Measurements from ENCODE around the gene CDKN2B-AS1.

CDKN2B-AS1 gene

GRCh38 chr9:21982861-21983560 is 11.6 kb upstream of the CDKN2B-AS1 start:
- DNase-seq: no peak

GRCh38 chr9:21983561-21983935 is 11.0 kb upstream of the CDKN2B-AS1 start:
- no peak for DNase-seq

DNA sequence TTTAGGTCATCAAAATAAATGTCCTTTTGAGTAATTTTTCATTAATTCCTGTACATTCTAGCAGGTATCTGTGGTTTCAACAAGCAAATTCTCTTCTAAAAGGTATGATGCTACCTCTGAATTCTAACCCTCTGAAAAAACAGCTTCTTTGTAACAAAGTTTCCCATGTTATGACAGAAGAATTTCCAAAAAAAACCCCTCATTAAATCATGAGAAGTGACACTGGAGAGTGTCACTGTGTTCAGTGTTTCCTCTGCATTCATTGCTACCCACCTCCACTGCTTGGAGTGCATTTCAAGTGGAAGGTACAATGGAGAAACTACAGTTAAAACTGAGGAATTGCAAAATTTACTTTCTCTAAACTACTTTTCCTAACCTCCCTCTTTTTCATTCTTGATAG is 10.5 kb upstream of the CDKN2B-AS1 start:
- DNase-seq: no peak

DNA sequence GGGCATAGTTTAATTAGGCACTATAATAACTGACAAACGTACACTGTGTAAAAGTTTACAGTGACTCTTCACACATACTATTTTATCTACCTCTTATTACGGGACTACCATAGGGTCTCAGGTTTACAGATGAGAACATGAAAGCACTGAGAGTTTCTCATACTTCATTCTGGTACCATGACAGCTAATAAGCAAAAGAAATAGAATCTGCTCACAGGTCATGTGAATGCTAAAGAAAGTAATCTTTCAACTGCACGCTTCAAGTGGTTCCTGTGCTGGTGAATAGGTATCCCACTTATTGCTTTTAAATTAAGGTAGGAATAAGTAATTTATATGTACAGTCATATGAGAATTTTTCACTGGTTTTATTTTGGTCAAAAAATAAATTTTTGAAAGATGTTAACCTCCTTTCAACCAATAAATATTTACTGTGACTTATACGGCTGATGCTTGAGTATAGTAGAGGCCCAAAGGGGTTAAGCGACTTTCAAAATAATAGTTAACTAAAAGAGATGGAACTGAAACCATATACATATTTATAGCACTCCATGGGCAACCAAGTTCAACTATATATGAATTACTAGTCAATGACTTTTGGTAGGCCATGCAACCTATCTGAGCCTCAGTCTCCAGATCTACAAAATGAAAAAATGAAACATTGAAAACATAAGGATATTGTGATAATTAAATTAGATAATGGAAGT is 8.5 kb upstream of the CDKN2B-AS1 start:
- DNase-seq: no peak

DNA sequence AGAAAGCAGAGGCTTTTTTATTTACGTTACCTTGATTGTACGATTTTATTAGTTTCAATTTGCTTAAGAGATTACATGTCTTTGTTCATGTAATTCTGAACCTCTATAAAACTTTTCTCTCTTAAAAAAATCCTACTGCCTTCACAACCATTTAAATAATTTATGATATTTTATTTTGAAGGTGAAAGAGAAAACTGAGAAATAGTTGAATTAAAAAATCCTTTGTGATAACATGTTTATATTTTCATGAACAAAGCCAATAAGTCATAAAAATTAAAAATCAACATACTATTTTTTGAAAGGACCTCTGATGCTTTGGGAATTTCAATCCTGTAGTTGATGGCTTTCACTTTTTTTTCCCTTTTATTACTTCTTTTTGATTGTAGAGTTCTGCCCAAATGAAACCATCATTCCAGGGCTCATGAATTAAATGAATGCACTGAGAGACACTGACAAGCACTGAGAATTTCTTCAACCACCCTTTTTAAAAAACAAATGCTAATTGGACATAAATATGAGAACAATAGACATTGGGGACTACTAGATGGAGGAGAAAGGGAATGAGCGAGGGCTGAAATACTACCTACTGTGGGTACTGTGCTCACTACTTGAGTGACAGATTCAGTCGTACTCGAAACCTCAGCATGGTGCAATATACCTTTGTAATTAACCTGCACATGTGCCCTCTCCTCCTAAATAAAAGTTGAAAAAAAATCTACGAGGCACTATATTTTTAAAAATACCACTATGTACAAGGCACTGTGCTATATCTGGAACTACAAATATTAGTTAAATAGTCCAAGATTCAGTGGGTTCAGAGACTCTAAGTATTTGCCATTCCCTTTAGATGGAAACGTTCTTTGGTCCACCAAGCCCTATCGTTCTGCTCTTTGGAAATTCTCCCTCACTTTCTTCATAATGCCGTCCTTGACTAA is 6.3 kb upstream of the CDKN2B-AS1 start:
- no peak for DNase-seq

GRCh38 chr9:21989440-21990189 is 5.0 kb upstream of the CDKN2B-AS1 start:
- DNase-seq: no peak

DNA sequence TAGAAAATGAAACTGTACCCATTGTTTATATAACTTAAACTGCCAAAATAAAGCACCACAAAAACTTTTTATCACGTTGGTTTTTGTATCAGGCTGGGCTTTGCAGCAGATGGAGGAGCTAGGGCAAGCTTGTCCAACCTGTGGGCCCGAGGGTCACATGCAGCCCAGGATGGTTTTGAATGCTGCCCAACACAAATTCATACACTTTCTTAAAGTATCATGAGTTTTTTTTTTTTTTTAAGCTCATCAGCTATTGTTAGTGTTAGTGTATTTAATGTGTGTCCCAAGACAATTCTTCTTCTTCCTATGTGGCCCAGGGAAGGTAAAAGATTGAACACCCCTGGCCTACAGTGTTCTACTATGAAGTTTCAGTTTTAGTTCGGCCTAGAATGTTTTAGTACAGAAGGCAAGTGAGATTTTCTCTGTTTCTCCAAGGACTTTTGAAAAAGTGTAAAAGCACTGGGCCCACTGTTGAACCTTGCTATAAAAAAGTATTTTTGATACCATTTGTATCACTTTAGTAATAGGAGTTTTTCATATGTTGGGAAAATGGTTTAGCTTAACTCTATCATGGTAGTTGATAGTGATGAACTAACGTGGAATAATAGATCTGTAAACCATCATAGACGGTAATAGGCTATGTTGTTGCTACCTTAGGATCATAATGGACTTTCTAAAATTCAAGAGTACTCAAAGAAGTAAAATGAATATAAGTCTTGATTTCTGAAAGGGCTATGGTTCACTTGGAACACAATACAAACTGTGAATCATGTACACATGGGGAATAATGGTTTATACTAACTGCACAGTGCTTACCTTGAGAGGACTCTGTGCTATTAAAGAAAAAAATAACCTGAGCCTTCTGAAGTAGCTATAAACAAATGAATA is 3.3 kb upstream of the CDKN2B-AS1 start:
- DNase-seq: no peak

DNA sequence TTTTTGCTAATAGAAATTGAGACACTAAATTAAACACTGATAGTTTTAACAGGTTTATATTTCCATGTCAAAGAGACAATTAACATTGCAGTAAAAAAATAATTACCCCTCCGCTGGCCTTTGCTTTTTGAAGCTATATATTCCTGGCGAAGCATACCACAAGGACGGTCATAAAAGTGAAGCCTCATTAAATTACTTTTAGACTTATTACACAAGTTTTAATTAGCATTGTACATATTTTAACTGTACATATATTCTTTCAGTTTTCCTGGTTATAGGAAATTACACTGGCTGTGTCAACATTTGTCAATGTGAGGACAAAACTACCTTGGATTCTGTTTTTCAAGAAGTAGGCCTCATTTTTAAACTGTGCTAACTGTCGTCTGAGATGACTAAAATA is 1.6 kb upstream of the CDKN2B-AS1 start:
- DNase-seq: no peak

- peak; percentile 49 for DNase-seq
These were observed 567 bp upstream of the CDKN2B-AS1 start, which contains the start of gene CDKN2A for GRCh38 chr9:21993893-21994555. TSS of gene CDKN2A (minus strand) at chr9:21994392.

DNA sequence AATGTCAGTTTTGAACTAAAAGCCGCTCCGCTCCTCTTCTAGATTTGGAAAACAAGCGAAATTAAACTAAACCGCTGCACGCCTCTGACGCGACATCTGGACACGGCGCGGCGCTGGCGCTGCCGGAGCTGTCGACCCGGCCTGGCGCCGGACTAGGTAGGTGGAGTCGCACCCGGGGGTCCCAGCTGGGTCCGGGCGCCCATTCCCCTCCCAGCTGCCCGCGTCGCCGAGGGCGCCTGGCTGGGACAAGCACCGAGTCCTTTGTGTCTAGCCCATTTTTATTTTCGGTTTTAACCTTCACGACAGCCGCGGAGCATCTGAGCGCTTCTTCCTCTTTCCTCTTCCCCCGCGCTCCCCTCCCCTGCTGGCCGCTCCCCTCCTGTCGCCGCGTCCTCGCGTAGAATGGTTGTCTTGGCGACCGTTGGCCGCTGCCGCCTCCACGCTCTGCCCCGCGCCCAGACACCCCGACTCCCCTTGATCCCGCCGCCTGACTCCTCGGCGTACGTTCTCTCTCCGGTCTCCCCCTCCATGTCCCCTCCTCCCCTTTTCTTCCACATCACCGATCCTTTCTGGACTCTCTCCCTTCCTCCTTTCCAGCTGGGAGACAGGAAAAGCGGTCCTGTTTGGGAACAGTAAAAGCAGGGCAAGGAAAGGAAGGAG is 545 bp downstream of the CDKN2B-AS1 start:
- peak; percentile 57 for DNase-seq

- DNase-seq: peak; percentile 11
These were observed 1.2 kb downstream of the CDKN2B-AS1 start for GRCh38 chr9:21995666-21996398.

DNA sequence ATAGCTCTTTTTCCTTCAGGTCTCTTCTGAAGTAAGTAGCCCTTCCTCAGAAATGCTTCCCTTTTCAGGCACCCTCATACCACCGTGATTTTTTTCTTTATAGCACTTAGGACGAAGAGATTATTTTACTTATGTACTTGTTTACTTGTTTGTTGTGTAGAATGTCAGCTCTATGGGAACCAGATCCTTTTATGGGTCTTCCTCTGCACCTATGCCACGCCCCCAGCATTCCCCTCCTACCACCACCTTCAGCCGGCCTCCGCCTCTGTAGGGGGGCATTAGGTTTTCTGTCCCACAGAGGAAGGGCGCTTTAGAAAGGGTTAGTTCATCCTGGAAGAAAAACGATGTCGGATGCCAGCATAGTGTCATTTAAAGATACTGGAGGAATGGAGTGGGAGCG is 1.8 kb downstream of the CDKN2B-AS1 start:
- peak; percentile 39 for DNase-seq

GRCh38 chr9:21996858-21997257 is 2.3 kb downstream of the CDKN2B-AS1 start:
- no peak for DNase-seq

DNA sequence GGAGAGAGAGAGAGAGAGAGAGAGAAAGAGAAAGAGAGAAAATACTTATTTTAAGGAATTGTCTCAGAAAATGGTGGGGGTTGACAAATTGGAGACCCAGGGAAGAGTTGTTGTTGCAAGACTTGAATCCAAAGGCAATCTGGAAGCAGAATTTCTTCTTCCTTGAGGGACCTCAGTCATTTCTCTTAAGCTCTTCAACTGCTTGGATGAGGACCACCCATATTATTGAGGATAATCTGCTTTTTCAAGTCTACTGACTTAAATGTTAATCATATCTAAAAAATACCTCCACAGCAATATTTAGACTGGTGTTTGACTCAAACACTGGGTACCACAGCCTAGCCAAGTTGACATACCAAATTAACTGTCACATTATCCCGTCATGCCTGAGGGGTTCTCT is 2.9 kb downstream of the CDKN2B-AS1 start:
- no peak for DNase-seq

GRCh38 chr9:21998026-21998425 is 3.4 kb downstream of the CDKN2B-AS1 start:
- no peak for DNase-seq

GRCh38 chr9:22002038-22002437 is 7.4 kb downstream of the CDKN2B-AS1 start:
- DNase-seq: no peak

- no peak for DNase-seq
These were observed 10.6 kb downstream of the CDKN2B-AS1 start for GRCh38 chr9:22005021-22005701.

GRCh38 chr9:22005702-22006606 is 11.4 kb downstream of the CDKN2B-AS1 start:
- DNase-seq: no peak
